CD14-positive monocyte (primary cell): Measurements from ENCODE around the gene SKIC3. TPM values are rescaled to one million over a fixed set of nuclear protein-coding genes. Genes with fewer than 3 reads are reported as not detected.

Experiments
- DNase-seq, 3 donors: peaks; one replicate each; pipeline ENCODE4 v3.0.0-alpha.2; 2011 to 2022
- H2AFZ ChIP-seq: 2 replicates; pipeline ENCODE4 v1.6.0; 2012; ENCODE audit warnings: mild to moderate bottlenecking, low read depth, low read length, inconsistent platforms; ENCODE audit not compliant: insufficient read depth, poor library complexity, severe bottlenecking
- H3K27ac ChIP-seq, 2 donors: 1 replicate in 1 of 2; 2 replicates in 1 of 2; pipeline ENCODE4 v1.5.1; 2012 to 2013; ENCODE audit warnings: low read length in 2 of 2, control low read depth in 1 of 2, inconsistent platforms in 1 of 2, low read depth in 1 of 2, mild to moderate bottlenecking in 1 of 2
- H3K27me3 ChIP-seq, 2 donors: one replicate each; pipeline versions ENCODE4 v1.6.0 to v1.6.1; 2011 to 2013; ENCODE audit warnings: low read length in 2 of 2; ENCODE audit not compliant: control insufficient read depth in 2 of 2, insufficient read depth in 2 of 2
- H3K36me3 ChIP-seq, 2 donors: replicated peaks in 1 of 2; 1 replicate in 1 of 2; 2 replicates in 1 of 2; pipeline versions ENCODE4 v1.5.1 to v1.6.1; 2012 to 2013; ENCODE audit warnings: low read length in 2 of 2, control low read depth in 1 of 2, inconsistent platforms in 1 of 2, mild to moderate bottlenecking in 1 of 2; ENCODE audit not compliant: insufficient read depth in 2 of 2, control insufficient read depth in 1 of 2
- H3K4me1 ChIP-seq, 2 donors: 1 replicate in 1 of 2; 2 replicates in 1 of 2; pipeline versions ENCODE4 v1.5.1 to v1.6.1; 2012 to 2013; ENCODE audit warnings: low read length in 2 of 2, control low read depth in 1 of 2, inconsistent platforms in 1 of 2, mild to moderate bottlenecking in 1 of 2, moderate library complexity in 1 of 2; ENCODE audit not compliant: insufficient read depth in 2 of 2, control insufficient read depth in 1 of 2
- H3K4me2 ChIP-seq: replicated peaks from 2 replicates; pipeline ENCODE3; 2012; ENCODE audit warnings: low read length, moderate library complexity, mild to moderate bottlenecking; ENCODE audit not compliant: poor library complexity, severe bottlenecking; ENCODE audit errors: extremely low read depth
- H3K4me3 ChIP-seq, 3 experiments: fragments of 200-600 bp in 1 of 3; sonication (generic) in 1 of 3; replicated peaks in 1 of 3; 1 replicate in 2 of 3; 2 replicates in 1 of 3; pipeline ENCODE4 v1.5.1; 2011 to 2013; ENCODE audit warnings: low read length in 3 of 3, mild to moderate bottlenecking in 3 of 3, control low read depth in 2 of 3, low read depth in 2 of 3, inconsistent platforms in 1 of 3, moderate library complexity in 1 of 3
- H3K79me2 ChIP-seq: 2 replicates; pipeline ENCODE4 v1.6.0; 2012; ENCODE audit warnings: mild to moderate bottlenecking, control low read depth, inconsistent platforms, low read length, moderate library complexity; ENCODE audit not compliant: insufficient read depth
- H3K9ac ChIP-seq: 2 replicates; pipeline ENCODE4 v1.6.0; 2017; ENCODE audit warnings: low read length, mild to moderate bottlenecking; ENCODE audit not compliant: insufficient read depth, poor library complexity, severe bottlenecking
- H3K9me3 ChIP-seq, 2 donors: replicated peaks in 1 of 2; 1 replicate in 1 of 2; 2 replicates in 1 of 2; pipeline versions ENCODE4 v1.5.1 to v1.6.1; 2012 to 2013; ENCODE audit warnings: low read length in 2 of 2, control low read depth in 1 of 2; ENCODE audit not compliant: control insufficient read depth in 1 of 2, insufficient read depth in 1 of 2
- H4K20me1 ChIP-seq: 2 replicates; pipeline ENCODE4 v1.6.0; 2012; ENCODE audit warnings: mild to moderate bottlenecking, low read length, control low read depth, moderate library complexity; ENCODE audit not compliant: insufficient read depth
- H3K27ac Mint-ChIP-seq, 7 donors: one replicate each; pipeline ENCODE4 v1.8.0; 2020; ENCODE audit warnings: mild to moderate bottlenecking in 7 of 7, mixed read lengths in 7 of 7, moderate library complexity in 6 of 7, inconsistent platforms in 2 of 7
- H3K27me3 Mint-ChIP-seq, 3 donors: one replicate each; pipeline ENCODE4 v1.8.0; 2021 to 2022; ENCODE audit warnings: low read depth in 3 of 3, mild to moderate bottlenecking in 3 of 3, mixed read lengths in 3 of 3, moderate library complexity in 3 of 3, inconsistent platforms in 1 of 3
- H3K36me3 Mint-ChIP-seq, 2 donors: one replicate each; pipeline ENCODE4 v1.8.0; 2020; ENCODE audit warnings: mixed read lengths in 2 of 2, inconsistent platforms in 1 of 2, mild to moderate bottlenecking in 1 of 2
- H3K4me1 Mint-ChIP-seq: one replicate; pipeline ENCODE4 v1.8.0; 2020; ENCODE audit warnings: mild to moderate bottlenecking, mixed read lengths
- H3K4me3 Mint-ChIP-seq, 2 donors: one replicate each; pipeline ENCODE4 v1.8.0; 2020; ENCODE audit warnings: mild to moderate bottlenecking in 2 of 2, mixed read lengths in 2 of 2, moderate library complexity in 1 of 2
- H3K9me3 Mint-ChIP-seq, 7 donors: one replicate each; pipeline ENCODE4 v1.8.0; 2020 to 2022; ENCODE audit warnings: mixed read lengths in 7 of 7, mild to moderate bottlenecking in 6 of 7, moderate library complexity in 6 of 7, inconsistent platforms in 2 of 7
- CTCF ChIP-seq: fragments of 200-600 bp; IDR thresholded peaks from one replicate; pipeline ENCODE4 v1.8.0; 2022; ENCODE audit warnings: antibody characterized with exemption, mild to moderate bottlenecking
- WGBS: methylation state at CpG from one replicate; pipeline ENCODE4 v1.1.5; 2013; ENCODE audit warnings: missing lambda C conversion rate; ENCODE audit not compliant: insufficient coverage; 5-methylcytosine and 5-hydroxymethylcytosine counted together
- intact Hi-C, 2 donors: fragments of 100-400 bp; cut with micrococcal nuclease; formaldehyde crosslinking; loops; one replicate each; pipeline versions ENCODE4 v1.15.0 to v1.15.1; 2023
- polyA plus RNA-seq, 3 donors: library from polyadenylated mRNA; depleted of rRNA in 1 of 3; unstranded in 2 of 3; stranded (reverse) in 1 of 3; fragments of 300-500 nt in 2 of 3; fragments of >200 nt in 1 of 3; fragmentation: Illumina TruSeq in 2 of 3; gene quantifications; 1 replicate in 2 of 3; 2 replicates in 1 of 3; pipeline ENCODE4 v1.2.3, GENCODE V29; 2012 to 2021

Gene SKIC3
- polyA plus RNA-seq, 3 donors: 13.7 to 24.6 (median 17.6) TPM

DNA sequence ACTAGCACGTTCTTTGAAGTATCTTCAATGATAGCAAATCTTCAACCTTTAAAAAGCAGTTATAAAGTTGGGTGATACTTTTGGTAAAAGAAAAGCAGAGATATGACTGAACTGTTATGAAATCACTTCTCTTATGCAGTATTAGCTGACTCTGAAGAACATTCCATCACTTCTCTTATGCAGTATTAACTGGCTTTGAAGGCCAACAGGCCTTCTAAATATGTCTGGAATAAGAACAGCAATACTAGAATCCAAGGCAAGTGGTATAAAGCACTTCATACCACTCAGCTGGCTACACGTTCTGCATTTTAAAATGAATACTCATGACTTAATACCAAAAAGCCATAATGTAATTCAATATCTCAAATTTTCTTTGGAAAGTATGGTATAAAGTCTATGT lies 17.3 kb downstream of the SKIC3 start:
- H3K4me3 ChIP-seq: no peak overlapping the region
- no peak overlapping the region for H2AFZ ChIP-seq
- H3K4me1 ChIP-seq: no peaks in the 10 kb centered on the region
- Mint-ChIP-seq H3K4me3 (no peak overlapping the region), H3K27me3 (no peaks in the 10 kb centered on the region), H3K27ac (no peak overlapping the region), H3K4me1 (no peaks in the 10 kb centered on the region), H3K9me3 (no peaks in the 10 kb centered on the region), H3K36me3 (peaks cover 76 to 87% of the 10 kb centered on the region in 2 donors)
- H3K9ac ChIP-seq: no peak overlapping the region
- no peaks in the 10 kb centered on the region for H3K9me3 ChIP-seq
- no peak for TF ChIP-seq CTCF
- no peak overlapping the region for H3K27ac ChIP-seq
- DNase-seq: no peak
- H4K20me1 ChIP-seq: no peaks in the 10 kb centered on the region
- H3K36me3 ChIP-seq: peaks cover 72 to 91% of the 10 kb centered on the region in 2 donors
- H3K27me3 ChIP-seq: no peaks in the 10 kb centered on the region
- intact Hi-C loops: no loop called here
- no CpG with 5 or more reads among the region's 2 CpGs for WGBS
- no peaks in the 10 kb centered on the region for H3K79me2 ChIP-seq
- H3K4me2 ChIP-seq: no peak overlapping the region

GRCh38 chr5:95533761-95534160 lies 21.0 kb downstream of the SKIC3 start:
- Histone ChIP-seq H3K9ac (no peak overlapping the region), H3K4me2 (no peak overlapping the region), H3K9me3 (no peaks in the 10 kb centered on the region), H3K27me3 (no peaks in the 10 kb centered on the region), H3K27ac (no peak overlapping the region), H2AFZ (no peak overlapping the region), H3K4me3 (no peak overlapping the region), H3K4me1 (no peaks in the 10 kb centered on the region), H3K79me2 (no peaks in the 10 kb centered on the region), H4K20me1 (no peaks in the 10 kb centered on the region), H3K36me3 (peaks cover 61 to 89% of the 10 kb centered on the region in 2 donors)
- no peak overlapping the region for H3K4me3 Mint-ChIP-seq
- peaks cover 67 to 81% of the 10 kb centered on the region in 2 donors for H3K36me3 Mint-ChIP-seq
- H3K27me3 Mint-ChIP-seq: no peaks in the 10 kb centered on the region
- no peak overlapping the region for H3K27ac Mint-ChIP-seq
- H3K4me1 Mint-ChIP-seq: no peaks in the 10 kb centered on the region
- no peaks in the 10 kb centered on the region for H3K9me3 Mint-ChIP-seq
- DNase-seq: no peak
- intact Hi-C loops: no loop called here
- no peak for TF ChIP-seq CTCF
